Osteocyte (in vitro differentiated cells): Measurements from ENCODE around the gene KIAA1958. TPM values are rescaled to one million over a fixed set of nuclear protein-coding genes. Genes with fewer than 3 reads are reported as not detected.

Source experiments
- DNase-seq: peaks from one replicate; pipeline ENCODE4 v3.0.0; 2021; ENCODE audit warnings: mixed read lengths; ENCODE audit not compliant: unreplicated experiment; ENCODE audit errors: extremely low spot score
- H3K27ac Mint-ChIP-seq: one replicate; pipeline ENCODE4 v1.8.0; 2021; ENCODE audit warnings: mild to moderate bottlenecking, mixed read lengths; ENCODE audit not compliant: unreplicated experiment
- H3K27me3 Mint-ChIP-seq: one replicate; pipeline ENCODE4 v1.8.0; 2021; ENCODE audit warnings: mixed read lengths; ENCODE audit not compliant: unreplicated experiment
- H3K36me3 Mint-ChIP-seq: one replicate; pipeline ENCODE4 v1.8.0; 2021; ENCODE audit warnings: mixed read lengths; ENCODE audit not compliant: unreplicated experiment
- H3K4me1 Mint-ChIP-seq: one replicate; pipeline ENCODE4 v1.8.0; 2021; ENCODE audit warnings: mixed read lengths; ENCODE audit not compliant: unreplicated experiment
- H3K4me3 Mint-ChIP-seq: one replicate; pipeline ENCODE4 v1.8.0; 2021; ENCODE audit warnings: mild to moderate bottlenecking, moderate library complexity, mixed read lengths; ENCODE audit not compliant: unreplicated experiment
- H3K9me3 Mint-ChIP-seq: one replicate; pipeline ENCODE4 v1.8.0; 2021; ENCODE audit warnings: mixed read lengths; ENCODE audit not compliant: unreplicated experiment
- CTCF ChIP-seq: fragments of 200-600 bp; sonication (generic); IDR thresholded peaks from 2 replicates; pipeline ENCODE4 v1.5.0; 2021; ENCODE audit warnings: antibody characterized with exemption, mild to moderate bottlenecking, moderate library complexity
- total RNA-seq: library from RNA; stranded (reverse); gene quantifications from 2 replicates; pipeline ENCODE4 v1.2.1, GENCODE V29; 2021

KIAA1958 gene
- total RNA-seq, 1 donor from 2014 or later, result 4.9 TPM

GRCh38 chr9:112535811-112536210 is 49.2 kb downstream of the KIAA1958 start:
- peaks cover 19% of the 10 kb centered on the region for H3K4me1 Mint-ChIP-seq
- no peaks in the 10 kb centered on the region for H3K27me3 Mint-ChIP-seq
- no peaks in the 10 kb centered on the region for H3K9me3 Mint-ChIP-seq
- H3K4me3 Mint-ChIP-seq, result no peak overlapping the region
- peaks cover 2% of the 10 kb centered on the region for H3K36me3 Mint-ChIP-seq
- H3K27ac Mint-ChIP-seq, result peak overlapping the region; percentile 12
- TF ChIP-seq CTCF, result no peak
- no peak for DNase-seq

GRCh38 chr9:112537561-112537960 is 50.9 kb downstream of the KIAA1958 start:
- Mint-ChIP-seq H3K4me3 (no peak overlapping the region), H3K36me3 (peaks cover 2% of the 10 kb centered on the region), H3K4me1 (peaks cover 14% of the 10 kb centered on the region), H3K27ac (no peak overlapping the region), H3K27me3 (no peaks in the 10 kb centered on the region), H3K9me3 (no peaks in the 10 kb centered on the region)
- no peak for DNase-seq
- no peak for TF ChIP-seq CTCF

- Mint-ChIP-seq H3K27me3 (no peaks in the 10 kb centered on the region), H3K4me1 (peaks cover 5% of the 10 kb centered on the region), H3K4me3 (no peak overlapping the region), H3K9me3 (no peaks in the 10 kb centered on the region), H3K36me3 (peaks cover 2% of the 10 kb centered on the region), H3K27ac (no peak overlapping the region)
- TF ChIP-seq CTCF, result no peak
- DNase-seq, result no peak
These were observed 54.2 kb downstream of the KIAA1958 start for GRCh38 chr9:112540800-112541199.

GRCh38 chr9:112541685-112542084 is 55.1 kb downstream of the KIAA1958 start:
- no peaks in the 10 kb centered on the region for H3K9me3 Mint-ChIP-seq
- no peak overlapping the region for H3K27ac Mint-ChIP-seq
- H3K4me3 Mint-ChIP-seq, result no peak overlapping the region
- DNase-seq, result no peak
- H3K36me3 Mint-ChIP-seq, result peaks cover 2% of the 10 kb centered on the region
- H3K27me3 Mint-ChIP-seq, result no peaks in the 10 kb centered on the region
- TF ChIP-seq CTCF, result no peak
- H3K4me1 Mint-ChIP-seq, result peaks cover 7% of the 10 kb centered on the region

- peaks cover 6% of the 10 kb centered on the region for H3K4me1 Mint-ChIP-seq
- no peak overlapping the region for H3K4me3 Mint-ChIP-seq
- no peaks in the 10 kb centered on the region for H3K27me3 Mint-ChIP-seq
- no peak for TF ChIP-seq CTCF
- no peak overlapping the region for H3K27ac Mint-ChIP-seq
- H3K9me3 Mint-ChIP-seq, result no peaks in the 10 kb centered on the region
- no peak for DNase-seq
- H3K36me3 Mint-ChIP-seq, result peaks cover under 1% of the 10 kb centered on the region
These were observed 56.1 kb downstream of the KIAA1958 start for GRCh38 chr9:112542593-112543292.
